GM18870 (cell line): ENCODE results near the gene COL15A1.
A peak's percentile ranks its signal among the peaks of the same experiment; 100 is the strongest.

Experiments
- ATAC-seq: cut with Tn5 transposase; IDR thresholded peaks from one replicate; pipeline ENCODE4 v1.9.1; 2021; ENCODE audit warnings: moderate library complexity; ENCODE audit not compliant: unreplicated experiment

COL15A1 gene

GRCh38 chr9:99103901-99104458 is 160.3 kb downstream of the COL15A1 start:
- ATAC-seq: no peak

- peak; percentile 71 for ATAC-seq
Measured at GRCh38 chr9:99104459-99105151, 160.9 kb downstream of the COL15A1 start, which contains the start of gene TGFBR1. Gene TGFBR1 (plus strand): TSS chr9:99105113. CDS start chr9:99105206, 93 bp downstream.

GRCh38 chr9:99105152-99106043 is 161.7 kb downstream of the COL15A1 start:
- peak; percentile 37 for ATAC-seq

- no peak for ATAC-seq
Measured at GRCh38 chr9:99106044-99106375, 162.3 kb downstream of the COL15A1 start.

GRCh38 chr9:99107421-99107820 is 163.7 kb downstream of the COL15A1 start:
- ATAC-seq: no peak

- no peak for ATAC-seq
Measured at GRCh38 chr9:99108131-99108530, 164.4 kb downstream of the COL15A1 start.

- ATAC-seq: no peak
Measured at GRCh38 chr9:99109522-99109921, 165.8 kb downstream of the COL15A1 start.

- no peak for ATAC-seq
Measured at GRCh38 chr9:99112750-99113413, 169.2 kb downstream of the COL15A1 start.

GRCh38 chr9:99113414-99114048 is 169.8 kb downstream of the COL15A1 start:
- no peak for ATAC-seq

- ATAC-seq: no peak
Measured at GRCh38 chr9:99114049-99114440, 170.3 kb downstream of the COL15A1 start.

GRCh38 chr9:99114846-99115500 is 171.3 kb downstream of the COL15A1 start:
- no peak for ATAC-seq

- no peak for ATAC-seq
Measured at GRCh38 chr9:99116003-99116411, 172.3 kb downstream of the COL15A1 start.

GRCh38 chr9:99118782-99119466 is 175.2 kb downstream of the COL15A1 start:
- peak; percentile 94 for ATAC-seq

GRCh38 chr9:99119976-99120655 is 176.4 kb downstream of the COL15A1 start:
- no peak for ATAC-seq
